ENCODE results near the gene BIN2. TPM values are rescaled to one million over a fixed set of nuclear protein-coding genes. Genes with fewer than 3 reads are reported as not detected.

The BIN2 gene
- total and polyA plus RNA-seq, 9 of the 15 experiments (the other 6 are each of a cell fraction or from before 2014, with no cell fraction given) = 0.04 to 0.39 (median 0.25) TPM; not detected in 1

DNA sequence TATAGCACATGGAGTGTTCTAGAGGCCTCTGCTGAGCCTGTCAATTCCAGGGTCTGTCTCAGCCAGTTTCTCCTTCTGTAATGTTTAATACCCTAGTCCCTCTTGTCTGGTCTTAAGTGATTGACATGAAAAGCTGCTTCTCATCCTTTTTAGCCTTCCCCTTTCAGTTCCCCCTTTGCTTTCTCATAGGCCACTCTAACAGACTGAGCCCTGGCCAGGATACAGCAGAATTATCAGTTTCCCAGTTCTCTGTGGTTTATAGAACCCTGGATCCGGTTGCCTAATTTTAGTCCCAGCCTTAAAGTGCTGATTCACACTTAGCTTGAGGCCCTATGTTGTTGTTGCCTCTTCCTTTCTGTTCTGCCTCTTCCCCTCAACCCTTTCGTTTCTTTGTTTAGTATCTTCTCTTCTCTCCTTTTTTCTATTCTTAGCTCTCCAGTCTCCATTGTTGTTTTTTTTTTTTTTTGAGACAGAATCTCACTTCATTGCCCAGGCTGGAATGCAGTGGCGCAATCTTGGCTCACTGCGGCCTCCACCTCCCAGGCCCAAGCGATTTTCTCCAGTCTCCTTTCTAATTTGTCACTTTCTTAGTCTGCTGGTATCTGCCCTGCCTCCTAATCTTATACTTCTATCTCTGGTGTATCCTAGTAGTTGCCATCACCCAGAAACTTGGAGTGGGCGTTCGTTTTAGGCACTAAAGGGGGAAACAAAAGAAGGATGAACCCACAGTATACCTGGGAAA, 2.9 kb upstream of the BIN2 start (continued):
- TF ChIP-seq, protein P1, sequence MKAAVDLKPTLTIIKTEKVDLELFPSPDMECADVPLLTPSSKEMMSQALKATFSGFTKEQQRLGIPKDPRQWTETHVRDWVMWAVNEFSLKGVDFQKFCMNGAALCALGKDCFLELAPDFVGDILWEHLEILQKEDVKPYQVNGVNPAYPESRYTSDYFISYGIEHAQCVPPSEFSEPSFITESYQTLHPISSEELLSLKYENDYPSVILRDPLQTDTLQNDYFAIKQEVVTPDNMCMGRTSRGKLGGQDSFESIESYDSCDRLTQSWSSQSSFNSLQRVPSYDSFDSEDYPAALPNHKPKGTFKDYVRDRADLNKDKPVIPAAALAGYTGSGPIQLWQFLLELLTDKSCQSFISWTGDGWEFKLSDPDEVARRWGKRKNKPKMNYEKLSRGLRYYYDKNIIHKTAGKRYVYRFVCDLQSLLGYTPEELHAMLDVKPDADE (conservative IDR thresholded peaks at IDR 0.05; ENCODE audit: control insufficient read depth, low read depth, low read length) = no peak
- TF ChIP-seq PTTG1 (tag; IDR thresholded peaks at IDR 0.05; ENCODE audit: low read depth) = peak; percentile 58; the same call in 1 of the 2 replicates
- no peak for TF ChIP-seq NR3C1 (CRISPR knock-in tag; IDR thresholded peaks at IDR 0.05)
- TF ChIP-seq, protein P2, sequence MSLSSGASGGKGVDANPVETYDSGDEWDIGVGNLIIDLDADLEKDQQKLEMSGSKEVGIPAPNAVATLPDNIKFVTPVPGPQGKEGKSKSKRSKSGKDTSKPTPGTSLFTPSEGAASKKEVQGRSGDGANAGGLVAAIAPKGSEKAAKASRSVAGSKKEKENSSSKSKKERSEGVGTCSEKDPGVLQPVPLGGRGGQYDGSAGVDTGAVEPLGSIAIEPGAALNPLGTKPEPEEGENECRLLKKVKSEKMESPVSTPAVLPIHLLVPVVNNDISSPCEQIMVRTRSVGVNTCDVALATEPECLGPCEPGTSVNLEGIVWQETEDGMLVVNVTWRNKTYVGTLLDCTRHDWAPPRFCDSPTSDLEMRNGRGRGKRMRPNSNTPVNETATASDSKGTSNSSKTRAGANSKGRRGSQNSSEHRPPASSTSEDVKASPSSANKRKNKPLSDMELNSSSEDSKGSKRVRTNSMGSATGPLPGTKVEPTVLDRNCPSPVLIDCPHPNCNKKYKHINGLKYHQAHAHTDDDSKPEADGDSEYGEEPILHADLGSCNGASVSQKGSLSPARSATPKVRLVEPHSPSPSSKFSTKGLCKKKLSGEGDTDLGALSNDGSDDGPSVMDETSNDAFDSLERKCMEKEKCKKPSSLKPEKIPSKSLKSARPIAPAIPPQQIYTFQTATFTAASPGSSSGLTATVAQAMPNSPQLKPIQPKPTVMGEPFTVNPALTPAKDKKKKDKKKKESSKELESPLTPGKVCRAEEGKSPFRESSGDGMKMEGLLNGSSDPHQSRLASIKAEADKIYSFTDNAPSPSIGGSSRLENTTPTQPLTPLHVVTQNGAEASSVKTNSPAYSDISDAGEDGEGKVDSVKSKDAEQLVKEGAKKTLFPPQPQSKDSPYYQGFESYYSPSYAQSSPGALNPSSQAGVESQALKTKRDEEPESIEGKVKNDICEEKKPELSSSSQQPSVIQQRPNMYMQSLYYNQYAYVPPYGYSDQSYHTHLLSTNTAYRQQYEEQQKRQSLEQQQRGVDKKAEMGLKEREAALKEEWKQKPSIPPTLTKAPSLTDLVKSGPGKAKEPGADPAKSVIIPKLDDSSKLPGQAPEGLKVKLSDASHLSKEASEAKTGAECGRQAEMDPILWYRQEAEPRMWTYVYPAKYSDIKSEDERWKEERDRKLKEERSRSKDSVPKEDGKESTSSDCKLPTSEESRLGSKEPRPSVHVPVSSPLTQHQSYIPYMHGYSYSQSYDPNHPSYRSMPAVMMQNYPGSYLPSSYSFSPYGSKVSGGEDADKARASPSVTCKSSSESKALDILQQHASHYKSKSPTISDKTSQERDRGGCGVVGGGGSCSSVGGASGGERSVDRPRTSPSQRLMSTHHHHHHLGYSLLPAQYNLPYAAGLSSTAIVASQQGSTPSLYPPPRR (CRISPR knock-in tag; IDR thresholded peaks at IDR 0.05; ENCODE audit: borderline replicate concordance) = no peak
- TF ChIP-seq POLR2H (tag; IDR thresholded peaks at IDR 0.05; ENCODE audit: low read depth) = peak; percentile 72; the same call in 1 of the 2 replicates
- TF ChIP-seq, protein P3, sequence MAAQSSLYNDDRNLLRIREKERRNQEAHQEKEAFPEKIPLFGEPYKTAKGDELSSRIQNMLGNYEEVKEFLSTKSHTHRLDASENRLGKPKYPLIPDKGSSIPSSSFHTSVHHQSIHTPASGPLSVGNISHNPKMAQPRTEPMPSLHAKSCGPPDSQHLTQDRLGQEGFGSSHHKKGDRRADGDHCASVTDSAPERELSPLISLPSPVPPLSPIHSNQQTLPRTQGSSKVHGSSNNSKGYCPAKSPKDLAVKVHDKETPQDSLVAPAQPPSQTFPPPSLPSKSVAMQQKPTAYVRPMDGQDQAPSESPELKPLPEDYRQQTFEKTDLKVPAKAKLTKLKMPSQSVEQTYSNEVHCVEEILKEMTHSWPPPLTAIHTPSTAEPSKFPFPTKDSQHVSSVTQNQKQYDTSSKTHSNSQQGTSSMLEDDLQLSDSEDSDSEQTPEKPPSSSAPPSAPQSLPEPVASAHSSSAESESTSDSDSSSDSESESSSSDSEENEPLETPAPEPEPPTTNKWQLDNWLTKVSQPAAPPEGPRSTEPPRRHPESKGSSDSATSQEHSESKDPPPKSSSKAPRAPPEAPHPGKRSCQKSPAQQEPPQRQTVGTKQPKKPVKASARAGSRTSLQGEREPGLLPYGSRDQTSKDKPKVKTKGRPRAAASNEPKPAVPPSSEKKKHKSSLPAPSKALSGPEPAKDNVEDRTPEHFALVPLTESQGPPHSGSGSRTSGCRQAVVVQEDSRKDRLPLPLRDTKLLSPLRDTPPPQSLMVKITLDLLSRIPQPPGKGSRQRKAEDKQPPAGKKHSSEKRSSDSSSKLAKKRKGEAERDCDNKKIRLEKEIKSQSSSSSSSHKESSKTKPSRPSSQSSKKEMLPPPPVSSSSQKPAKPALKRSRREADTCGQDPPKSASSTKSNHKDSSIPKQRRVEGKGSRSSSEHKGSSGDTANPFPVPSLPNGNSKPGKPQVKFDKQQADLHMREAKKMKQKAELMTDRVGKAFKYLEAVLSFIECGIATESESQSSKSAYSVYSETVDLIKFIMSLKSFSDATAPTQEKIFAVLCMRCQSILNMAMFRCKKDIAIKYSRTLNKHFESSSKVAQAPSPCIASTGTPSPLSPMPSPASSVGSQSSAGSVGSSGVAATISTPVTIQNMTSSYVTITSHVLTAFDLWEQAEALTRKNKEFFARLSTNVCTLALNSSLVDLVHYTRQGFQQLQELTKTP (IDR thresholded peaks at IDR 0.05; ENCODE audit: low read depth in 1 of 2, partially characterized antibody in 2 of 2) = peak in 1 of 2 experiments; percentile 76
- TF ChIP-seq, protein P4, sequence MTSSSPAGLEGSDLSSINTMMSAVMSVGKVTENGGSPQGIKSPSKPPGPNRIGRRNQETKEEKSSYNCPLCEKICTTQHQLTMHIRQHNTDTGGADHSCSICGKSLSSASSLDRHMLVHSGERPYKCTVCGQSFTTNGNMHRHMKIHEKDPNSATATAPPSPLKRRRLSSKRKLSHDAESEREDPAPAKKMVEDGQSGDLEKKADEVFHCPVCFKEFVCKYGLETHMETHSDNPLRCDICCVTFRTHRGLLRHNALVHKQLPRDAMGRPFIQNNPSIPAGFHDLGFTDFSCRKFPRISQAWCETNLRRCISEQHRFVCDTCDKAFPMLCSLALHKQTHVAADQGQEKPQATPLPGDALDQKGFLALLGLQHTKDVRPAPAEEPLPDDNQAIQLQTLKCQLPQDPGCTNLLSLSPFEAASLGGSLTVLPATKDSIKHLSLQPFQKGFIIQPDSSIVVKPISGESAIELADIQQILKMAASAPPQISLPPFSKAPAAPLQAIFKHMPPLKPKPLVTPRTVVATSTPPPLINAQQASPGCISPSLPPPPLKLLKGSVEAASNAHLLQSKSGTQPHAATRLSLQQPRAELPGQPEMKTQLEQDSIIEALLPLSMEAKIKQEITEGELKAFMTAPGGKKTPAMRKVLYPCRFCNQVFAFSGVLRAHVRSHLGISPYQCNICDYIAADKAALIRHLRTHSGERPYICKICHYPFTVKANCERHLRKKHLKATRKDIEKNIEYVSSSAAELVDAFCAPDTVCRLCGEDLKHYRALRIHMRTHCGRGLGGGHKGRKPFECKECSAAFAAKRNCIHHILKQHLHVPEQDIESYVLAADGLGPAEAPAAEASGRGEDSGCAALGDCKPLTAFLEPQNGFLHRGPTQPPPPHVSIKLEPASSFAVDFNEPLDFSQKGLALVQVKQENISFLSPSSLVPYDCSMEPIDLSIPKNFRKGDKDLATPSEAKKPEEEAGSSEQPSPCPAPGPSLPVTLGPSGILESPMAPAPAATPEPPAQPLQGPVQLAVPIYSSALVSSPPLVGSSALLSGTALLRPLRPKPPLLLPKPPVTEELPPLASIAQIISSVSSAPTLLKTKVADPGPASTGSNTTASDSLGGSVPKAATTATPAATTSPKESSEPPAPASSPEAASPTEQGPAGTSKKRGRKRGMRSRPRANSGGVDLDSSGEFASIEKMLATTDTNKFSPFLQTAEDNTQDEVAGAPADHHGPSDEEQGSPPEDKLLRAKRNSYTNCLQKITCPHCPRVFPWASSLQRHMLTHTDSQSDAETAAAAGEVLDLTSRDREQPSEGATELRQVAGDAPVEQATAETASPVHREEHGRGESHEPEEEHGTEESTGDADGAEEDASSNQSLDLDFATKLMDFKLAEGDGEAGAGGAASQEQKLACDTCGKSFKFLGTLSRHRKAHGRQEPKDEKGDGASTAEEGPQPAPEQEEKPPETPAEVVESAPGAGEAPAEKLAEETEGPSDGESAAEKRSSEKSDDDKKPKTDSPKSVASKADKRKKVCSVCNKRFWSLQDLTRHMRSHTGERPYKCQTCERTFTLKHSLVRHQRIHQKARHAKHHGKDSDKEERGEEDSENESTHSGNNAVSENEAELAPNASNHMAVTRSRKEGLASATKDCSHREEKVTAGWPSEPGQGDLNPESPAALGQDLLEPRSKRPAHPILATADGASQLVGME (CRISPR knock-in tag; IDR thresholded peaks at IDR 0.05) = no peak
- TF ChIP-seq MAFG (tag; conservative IDR thresholded peaks at IDR 0.05) = peak; percentile 96
- TF ChIP-seq GABPB1 (CRISPR knock-in tag; IDR thresholded peaks at IDR 0.05) = 0 out of 2 replicates have a peak, but pooled peaks have one; percentile 24

All from K562 (cell line).